ENCODE measurements around the gene MTG2.
"Not testable (repeated sequence)": the region's sequence is repeated elsewhere in the genome, so short reads cannot be mapped to it uniquely, and the experiment has no call there.

MTG2 gene

GRCh38 chr20:62145688-62146018 lies 37.2 kb upstream of the MTG2 start:
- DNase-seq: no peak

DNA sequence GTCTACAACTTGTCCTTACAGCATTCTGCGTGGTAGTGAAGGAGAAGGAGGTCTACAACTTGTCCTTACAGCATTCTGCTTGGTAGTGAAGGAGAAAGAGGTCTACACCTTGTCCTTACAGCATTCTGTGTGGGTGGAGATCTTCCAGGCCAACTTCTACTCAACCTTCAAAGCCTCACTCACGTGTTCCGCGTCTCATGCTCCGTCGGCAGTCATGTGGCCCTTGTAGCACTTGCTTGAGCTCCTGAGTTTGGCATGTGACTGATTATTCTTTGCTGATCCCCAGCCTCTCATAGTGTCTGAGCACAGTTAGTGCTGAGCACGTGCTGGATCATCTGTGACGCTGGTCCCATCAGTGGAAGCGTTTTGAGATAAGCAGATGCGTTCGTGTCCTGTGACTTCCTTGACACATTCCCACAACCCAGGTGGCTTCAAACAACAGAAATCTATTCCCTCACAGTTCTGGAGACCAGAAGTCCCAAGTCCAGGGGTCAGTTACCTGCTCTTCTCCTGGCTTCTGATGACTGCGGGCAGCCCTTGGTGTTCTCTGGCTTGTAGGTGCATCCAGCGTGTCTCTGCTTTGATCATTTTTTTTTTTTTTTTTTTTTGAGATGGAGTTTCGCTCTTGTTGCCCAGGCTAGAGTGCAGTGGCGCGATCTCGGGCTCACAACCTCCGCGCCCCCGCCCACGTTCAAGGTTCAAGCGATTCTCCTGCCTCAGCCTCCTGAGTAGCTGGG lies 36.6 kb upstream of the MTG2 start:
- no peak for DNase-seq

DNA sequence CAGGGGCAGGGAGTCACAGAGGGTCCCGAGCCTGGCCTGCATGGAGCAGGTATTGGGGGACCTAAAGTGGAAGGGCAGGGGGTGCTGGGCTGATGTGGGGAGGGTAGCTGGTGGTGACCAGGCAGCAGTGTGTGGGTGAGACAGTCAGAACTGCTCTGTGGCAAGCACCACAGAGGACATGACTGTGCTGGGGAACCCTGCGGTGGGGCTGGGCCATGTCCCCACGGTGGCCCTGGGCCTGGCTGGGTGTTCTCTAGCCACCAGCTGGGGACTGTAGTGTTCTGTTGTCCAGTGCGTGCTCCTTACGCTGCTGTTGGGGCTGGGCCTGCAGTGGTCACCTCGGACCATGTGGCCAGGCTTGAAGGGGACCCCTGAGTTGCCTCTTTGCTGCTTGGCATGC lies 35.7 kb upstream of the MTG2 start:
- DNase-seq: no peak

DNA sequence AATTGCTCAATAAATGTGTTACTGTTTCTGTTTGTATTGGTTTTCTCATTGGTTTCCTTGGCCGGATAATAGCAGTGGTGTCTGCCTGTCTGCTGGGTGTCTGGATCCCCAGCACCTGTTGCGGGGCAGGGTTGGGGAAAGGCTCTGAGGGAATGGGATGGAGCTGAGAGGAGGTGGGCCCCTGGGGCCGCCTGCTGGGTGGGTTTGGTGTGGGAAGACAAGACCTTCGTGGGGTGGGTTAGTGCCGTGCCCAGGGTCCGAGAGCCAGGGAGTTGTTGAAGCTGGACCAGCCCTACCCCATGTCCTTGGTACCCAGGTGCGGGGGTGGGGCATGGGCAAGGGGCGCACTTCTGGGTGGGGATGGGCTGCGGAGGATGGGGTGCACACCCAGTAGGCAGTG lies 35.3 kb upstream of the MTG2 start:
- DNase-seq: no peak

- not testable (repeated sequence) for DNase-seq
These were observed 34.4 kb upstream of the MTG2 start for GRCh38 chr20:62148383-62148782.

- no peak for DNase-seq
These were observed 33.9 kb upstream of the MTG2 start for GRCh38 chr20:62148908-62149314.

DNA sequence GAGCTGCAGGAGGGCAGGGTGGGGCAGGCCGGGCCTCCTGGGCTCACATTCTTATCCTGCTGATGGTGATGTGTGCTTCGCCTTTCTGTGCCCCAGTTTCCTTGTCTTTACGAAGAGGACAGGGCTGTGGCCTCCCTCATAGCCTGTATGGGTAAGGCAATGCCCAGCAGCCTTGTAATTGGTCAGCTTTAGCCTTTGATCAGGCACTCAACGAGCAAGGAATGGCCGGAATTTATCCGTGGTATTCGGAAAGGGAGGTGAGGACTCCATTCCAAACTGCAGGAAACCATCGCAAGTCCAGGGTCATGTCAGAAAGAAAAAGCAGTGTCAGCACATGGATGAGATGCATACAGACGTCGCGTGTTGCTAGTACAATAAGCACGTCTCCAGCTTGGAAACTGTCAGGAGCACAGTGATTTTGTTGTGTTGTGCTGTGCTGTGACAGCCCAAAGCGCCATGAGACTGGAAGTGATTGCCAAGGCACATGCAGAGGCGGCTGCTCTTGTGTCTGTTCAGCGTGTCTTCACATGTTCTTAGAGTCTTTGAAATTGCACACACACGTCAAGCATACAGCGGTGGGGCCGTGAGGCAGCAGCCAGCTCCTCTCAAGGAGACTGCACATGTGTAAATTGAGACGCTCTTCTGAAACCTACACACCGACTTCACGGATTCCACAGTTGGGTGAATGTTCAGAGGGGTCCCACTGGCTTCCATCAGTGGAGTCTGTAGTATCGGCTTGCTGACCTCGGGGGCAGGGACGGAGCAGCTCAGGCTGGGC lies 33.1 kb upstream of the MTG2 start:
- peak in 7 of 56 donors; percentile 8 to 49 (median 23) for DNase-seq

GRCh38 chr20:62150310-62150575 lies 32.6 kb upstream of the MTG2 start:
- DNase-seq: no peak

DNA sequence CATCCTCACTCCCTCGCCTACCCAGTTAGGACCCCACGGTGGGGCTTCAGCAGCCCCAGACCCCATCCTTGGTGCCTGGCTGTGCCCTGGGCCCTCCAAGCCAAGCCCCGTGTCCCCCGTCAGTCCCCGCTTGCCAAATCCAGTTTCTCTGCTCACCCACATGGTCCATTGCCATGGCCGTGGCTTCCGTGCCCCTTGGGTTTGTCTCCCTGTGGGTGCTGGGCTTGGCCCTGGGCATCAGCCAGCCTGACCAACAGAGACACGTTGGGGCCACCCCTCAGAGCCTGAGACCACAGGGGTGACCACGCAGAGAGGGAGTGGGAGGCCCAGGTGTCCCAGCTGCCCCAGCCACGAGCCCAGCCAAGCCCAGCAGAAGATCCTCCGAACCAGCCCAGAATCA lies 31.6 kb upstream of the MTG2 start:
- DNase-seq: no peak

DNA sequence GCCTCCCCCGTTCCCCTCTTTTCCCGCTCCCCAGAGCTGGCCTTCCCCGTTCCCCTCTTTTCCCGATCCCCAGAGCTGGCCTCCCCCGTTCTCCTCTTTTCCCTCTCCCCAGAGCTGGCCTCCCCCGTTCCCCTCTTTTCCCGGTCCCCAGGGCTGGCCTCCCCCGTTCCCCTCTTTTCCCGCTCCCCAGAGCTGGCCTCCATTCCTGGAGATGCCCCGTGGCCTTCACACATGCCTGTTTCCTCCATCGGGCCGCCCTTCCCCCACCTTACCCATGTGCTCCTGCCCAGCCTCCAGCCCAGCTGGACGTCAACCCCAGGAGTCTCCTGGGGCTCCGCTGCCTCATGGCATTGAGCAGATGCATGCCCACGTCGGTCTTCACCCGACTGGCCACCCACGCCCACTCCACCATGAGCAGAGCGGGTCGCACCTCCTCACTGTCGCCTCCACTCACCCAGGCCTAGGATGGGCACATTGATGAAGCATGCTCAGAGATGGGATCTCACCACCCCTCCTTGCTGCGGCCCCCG lies 30.9 kb upstream of the MTG2 start:
- DNase-seq: no peak

- DNase-seq: no peak
These were observed 27.2 kb upstream of the MTG2 start for GRCh38 chr20:62155428-62156253.

DNA sequence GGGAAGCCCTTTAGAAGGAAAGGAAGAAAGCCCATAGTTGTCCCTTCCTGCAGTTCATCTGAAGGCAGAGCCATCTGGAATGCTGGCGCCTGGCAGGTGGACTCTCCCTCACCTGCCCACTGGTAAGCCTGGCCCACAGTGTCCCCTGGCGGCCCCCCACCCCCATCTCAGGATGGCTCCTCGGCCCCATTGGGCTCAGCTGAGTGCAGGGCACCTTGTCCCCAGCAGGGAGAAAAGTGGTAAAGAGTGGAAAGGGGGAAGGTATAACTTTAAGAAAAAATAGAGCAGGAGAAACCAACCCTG lies 26.6 kb upstream of the MTG2 start:
- no peak for DNase-seq

DNA sequence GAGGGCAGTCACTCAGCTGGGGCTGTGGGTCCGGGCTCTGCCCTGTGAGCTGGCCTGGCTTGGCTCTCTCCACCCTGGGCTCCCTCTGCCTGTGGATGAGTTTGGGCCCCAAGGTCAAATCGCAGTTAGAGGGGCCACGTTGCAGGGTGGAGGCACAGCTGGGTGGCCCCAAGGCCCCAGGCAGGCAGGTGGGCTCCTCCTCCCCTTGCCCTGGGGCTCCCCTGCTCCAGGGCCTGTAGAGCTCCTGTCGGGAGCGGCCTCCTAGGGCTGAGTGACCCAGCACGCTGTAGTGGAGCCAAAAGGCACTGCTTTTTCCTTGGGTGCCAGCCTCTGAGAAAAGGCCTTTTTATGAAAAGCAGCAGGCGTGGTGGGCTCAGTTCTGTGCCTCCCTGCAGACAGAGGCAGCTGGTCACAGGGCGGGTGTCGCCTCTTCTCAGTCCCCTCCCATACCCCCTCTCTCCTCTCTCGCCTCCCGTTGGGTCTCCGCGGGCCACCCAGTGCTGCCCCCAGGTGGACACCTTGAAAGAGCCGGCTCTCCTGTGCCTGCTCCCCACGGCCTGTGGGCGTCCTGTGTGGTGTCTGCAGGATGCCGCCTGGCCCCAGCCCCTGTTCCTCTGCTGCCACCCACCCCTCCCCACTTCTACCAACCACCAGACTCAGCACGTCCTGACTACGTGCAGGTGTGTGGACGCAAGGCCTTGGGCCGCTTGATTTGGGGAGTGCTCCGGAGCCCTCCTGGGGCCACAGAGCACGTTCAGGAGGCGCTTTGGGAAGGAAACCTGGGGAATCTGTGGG lies 26.0 kb upstream of the MTG2 start:
- DNase-seq: peak in 22 of 56 donors; percentile 6 to 56 (median 29)

- DNase-seq: no peak
These were observed 25.3 kb upstream of the MTG2 start for GRCh38 chr20:62157387-62158087.

- DNase-seq: no peak
These were observed 24.8 kb upstream of the MTG2 start for GRCh38 chr20:62158088-62158400.

DNA sequence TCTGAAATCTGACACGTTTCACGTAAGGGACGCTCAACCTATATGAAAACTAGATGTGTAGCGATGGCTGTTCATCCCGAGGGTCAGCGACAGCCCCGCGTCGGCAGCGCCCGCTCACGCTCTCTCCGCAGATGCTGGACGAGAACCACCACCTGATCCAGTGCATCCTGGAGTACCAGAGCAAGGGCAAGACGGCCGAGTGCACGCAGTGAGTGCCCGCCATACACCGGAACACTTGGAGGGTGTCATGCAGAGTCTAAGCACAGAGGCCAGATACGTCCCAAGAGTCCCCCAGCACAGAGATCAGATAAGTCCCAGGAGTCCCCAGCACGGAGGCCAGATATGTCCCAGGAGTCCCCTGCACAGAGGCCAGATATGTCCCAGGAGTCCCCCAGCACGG lies 24.3 kb upstream of the MTG2 start:
- no peak for DNase-seq

GRCh38 chr20:62159052-62159451 lies 23.8 kb upstream of the MTG2 start:
- no peak for DNase-seq

GRCh38 chr20:62159839-62160238 lies 23.0 kb upstream of the MTG2 start:
- DNase-seq: no peak

DNA sequence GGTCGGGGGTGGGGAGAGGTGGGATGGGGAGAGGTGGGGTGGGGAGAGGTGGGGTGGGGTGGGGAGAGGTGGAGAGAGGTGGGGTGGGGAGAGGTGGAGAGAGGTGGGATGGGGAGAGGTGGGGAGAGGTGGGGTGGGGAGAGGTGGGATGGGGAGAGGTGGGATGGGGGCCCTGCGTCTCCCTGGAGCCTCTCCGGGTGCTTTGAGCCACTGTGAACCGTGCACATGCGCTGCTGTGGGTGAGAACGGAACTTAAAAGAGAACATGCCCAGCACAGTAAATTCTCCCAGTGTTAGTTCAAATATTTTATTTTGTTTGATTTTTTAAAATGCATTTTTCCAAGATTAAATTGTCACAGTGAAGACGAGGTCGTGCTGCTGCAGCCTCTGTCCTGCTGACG lies 22.6 kb upstream of the MTG2 start:
- no peak for DNase-seq

DNA sequence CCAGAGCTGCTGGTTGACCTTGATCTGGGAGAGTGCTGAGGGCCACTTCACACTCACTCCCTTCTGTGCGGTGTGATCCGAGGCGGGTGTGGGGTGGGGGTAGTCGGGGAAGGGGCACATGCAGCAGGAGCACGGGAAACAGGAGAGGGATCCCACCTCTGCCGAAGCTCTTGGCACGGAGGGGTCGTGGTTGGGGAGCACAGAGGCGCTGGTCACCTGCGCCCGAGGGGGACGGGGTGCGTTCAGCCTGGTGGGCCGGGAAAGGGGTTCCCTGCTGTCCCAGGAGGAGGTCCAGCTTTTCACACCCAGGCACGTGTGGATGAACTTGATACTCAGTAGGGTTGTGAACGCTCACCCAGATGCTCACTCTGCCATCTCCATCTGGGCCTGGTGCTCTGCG lies 22.0 kb upstream of the MTG2 start:
- no peak for DNase-seq

- no peak for DNase-seq
These were observed 21.5 kb upstream of the MTG2 start for GRCh38 chr20:62161347-62161746.

All from amygdala (tissue), 56 donors.